Stimulated activated CD4-positive, alpha-beta T cell treated with anti-CD3 and anti-CD28 coated beads, TNF-alpha, amount 100 ng/mL, for 1 hour (primary cell): ENCODE measurements around the gene ISCA1.

Experiments
- DNase-seq, 3 donors: peaks; one replicate each; pipeline ENCODE4 v3.0.0-alpha.2; 2020; ENCODE audit warnings: low read depth in 3 of 3, low spot score in 1 of 3

Gene ISCA1

GRCh38 chr9:86238861-86239770 is 43.2 kb downstream of the ISCA1 start:
- no peak for DNase-seq

GRCh38 chr9:86230858-86231257 is 51.5 kb downstream of the ISCA1 start:
- DNase-seq, result no peak

- no peak for DNase-seq
Measured at GRCh38 chr9:86222667-86223066, 59.7 kb downstream of the ISCA1 start.

GRCh38 chr9:86219606-86220005 is 62.7 kb downstream of the ISCA1 start:
- no peak for DNase-seq

- no peak for DNase-seq
Measured at GRCh38 chr9:86217076-86217755, 65.1 kb downstream of the ISCA1 start.
